GM12875 (cell line): ENCODE measurements around the gene GSKIP.

ENCODE experiments used
- H3K4me3 ChIP-seq: one replicate; pipeline ENCODE4 v1.5.1; 2011; ENCODE audit warnings: low read depth, low read length, control low read depth
- CTCF ChIP-seq: IDR thresholded peaks from 2 replicates; pipeline ENCODE4 v1.5.1; 2011; ENCODE audit warnings: low read depth, mild to moderate bottlenecking, control low read depth, inconsistent platforms, low read length, moderate library complexity, borderline replicate concordance; ENCODE audit not compliant: insufficient read depth

Gene GSKIP

GRCh38 chr14:96423446-96424108, 60.3 kb downstream of the GSKIP start:
- H3K4me3 ChIP-seq, result peak overlapping the region; percentile 30
- no peak for TF ChIP-seq CTCF

- peak; percentile 50; the same call in 1 of the 2 replicates for TF ChIP-seq CTCF
- H3K4me3 ChIP-seq, result peak overlapping the region; percentile 30
Observed at GRCh38 chr14:96424109-96424989, 61.0 kb downstream of the GSKIP start.

GRCh38 chr14:96434040-96434439, 70.7 kb downstream of the GSKIP start:
- H3K4me3 ChIP-seq, result no peak overlapping the region
- no peak for TF ChIP-seq CTCF
